SW480 (cell line): ENCODE results near the gene GRIA4.
A peak's percentile ranks its signal among the peaks of the same experiment; 100 is the strongest.

Experiments used
- DNase-seq: peaks from one replicate; pipeline ENCODE4 v3.0.0-alpha.2; 2016; ENCODE audit warnings: low spot score

GRIA4 gene

GRCh38 chr11:105639527-105639926 lies 29.7 kb downstream of the GRIA4 start:
- no peak for DNase-seq

- no peak for DNase-seq
Observed at GRCh38 chr11:105641433-105641832, 31.6 kb downstream of the GRIA4 start.

- DNase-seq, result no peak
Observed at GRCh38 chr11:105642870-105643269, 33.0 kb downstream of the GRIA4 start.

GRCh38 chr11:105644839-105645573 lies 35.1 kb downstream of the GRIA4 start:
- no peak for DNase-seq

- no peak for DNase-seq
Observed at GRCh38 chr11:105647780-105648179, 37.9 kb downstream of the GRIA4 start.

- DNase-seq, result no peak
Observed at GRCh38 chr11:105648762-105649161, 38.9 kb downstream of the GRIA4 start.

DNA sequence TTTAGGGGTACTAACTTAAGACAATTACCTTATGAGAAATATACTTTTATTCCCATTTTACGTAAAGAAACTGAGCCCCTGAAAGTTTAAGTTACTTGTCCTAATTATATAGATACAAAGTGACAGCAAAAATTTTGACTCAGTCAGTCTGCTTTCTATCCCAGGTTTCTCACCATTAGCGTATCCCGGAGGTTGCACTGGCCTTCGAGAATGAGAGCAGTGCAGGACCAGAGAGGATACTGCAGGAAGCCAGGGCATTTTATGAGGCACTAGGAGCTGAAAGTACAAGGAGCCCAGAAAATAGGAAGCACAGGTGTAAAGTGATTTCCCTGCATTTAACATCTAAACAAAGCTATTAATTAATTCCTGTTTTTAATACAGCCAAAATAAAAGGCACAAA lies 55.4 kb downstream of the GRIA4 start:
- DNase-seq, result no peak

DNA sequence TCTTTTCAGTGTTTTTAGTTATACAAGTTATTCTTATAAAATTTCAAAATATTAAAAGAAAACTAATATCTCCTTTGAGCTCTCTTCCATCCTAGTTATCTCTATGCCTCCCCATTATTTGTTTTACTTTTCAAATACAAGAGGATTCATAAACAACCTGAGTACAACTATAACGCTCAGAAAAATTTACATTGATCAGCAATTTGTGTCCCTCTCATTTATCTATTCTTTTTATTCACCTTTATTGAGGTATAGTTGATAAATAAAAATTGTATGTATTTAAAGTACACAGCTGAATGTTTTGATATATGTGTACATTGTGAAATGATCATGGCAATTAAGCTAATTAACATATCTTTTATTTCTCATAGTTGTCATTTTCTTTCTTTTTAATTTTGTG lies 57.6 kb downstream of the GRIA4 start:
- DNase-seq, result no peak

DNA sequence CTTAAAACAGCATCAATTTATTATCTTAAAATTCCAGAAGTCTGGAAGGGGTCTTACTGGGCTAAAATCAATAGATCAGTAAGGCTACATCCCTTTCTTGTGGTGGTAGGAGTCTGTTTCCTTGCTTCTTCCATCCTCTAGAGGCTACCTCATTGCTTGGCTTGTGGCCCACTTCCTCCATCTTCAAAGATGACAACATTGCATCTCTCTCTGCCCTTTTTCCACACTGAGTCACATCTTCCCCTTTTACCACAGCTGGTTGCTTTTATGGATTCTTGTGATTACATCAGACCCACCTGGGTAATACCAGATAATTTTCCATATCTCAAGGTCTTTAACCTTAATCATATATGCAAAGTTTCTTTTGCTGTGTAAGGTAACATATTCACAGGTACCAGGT lies 60.9 kb downstream of the GRIA4 start:
- no peak for DNase-seq

GRCh38 chr11:105673089-105673488 lies 63.2 kb downstream of the GRIA4 start:
- peak; percentile 29 for DNase-seq

- no peak for DNase-seq
Observed at GRCh38 chr11:105689631-105690030, 79.8 kb downstream of the GRIA4 start.

DNA sequence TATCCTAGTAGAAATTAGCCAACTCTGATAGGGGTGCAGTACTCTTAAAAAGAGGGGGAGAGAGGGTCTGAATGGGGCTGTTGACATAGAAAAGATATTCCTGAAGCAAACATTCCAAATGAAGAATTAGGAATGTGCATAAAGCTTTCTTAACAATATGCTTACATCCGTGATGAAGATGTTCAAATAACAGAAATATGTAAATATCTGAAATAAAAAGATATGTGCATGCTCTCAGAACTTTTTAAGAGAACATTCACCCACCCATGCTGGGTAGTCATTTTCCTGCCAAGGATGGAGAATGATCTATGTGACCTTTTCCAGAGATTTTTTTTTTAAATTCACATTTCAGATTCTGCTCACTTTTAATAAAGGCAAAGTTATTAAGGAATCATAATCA lies 80.6 kb downstream of the GRIA4 start:
- DNase-seq, result no peak

- no peak for DNase-seq
Observed at GRCh38 chr11:105693075-105693759, 83.3 kb downstream of the GRIA4 start.

- no peak for DNase-seq
Observed at GRCh38 chr11:105696000-105696399, 86.1 kb downstream of the GRIA4 start.

DNA sequence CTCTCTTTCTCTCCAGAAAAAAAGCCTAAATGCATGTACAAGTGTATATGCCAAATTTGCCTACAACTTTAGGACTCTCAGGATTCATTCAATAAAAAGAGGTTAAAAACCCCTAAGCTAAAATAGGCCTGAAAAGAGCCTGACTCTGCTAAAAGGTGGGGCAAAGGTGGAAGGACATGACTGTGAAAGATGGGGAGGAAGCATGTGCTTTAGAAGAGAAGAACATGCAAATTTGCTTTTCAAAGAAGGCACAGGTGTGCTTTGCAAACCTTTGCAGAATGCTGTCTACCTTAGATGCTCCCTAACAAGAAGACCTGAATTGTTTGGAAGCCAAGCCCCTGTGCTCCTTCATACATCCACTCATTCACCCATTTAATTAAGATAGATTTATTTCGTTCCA lies 87.4 kb downstream of the GRIA4 start:
- DNase-seq, result no peak

- no peak for DNase-seq
Observed at GRCh38 chr11:105699203-105699602, 89.3 kb downstream of the GRIA4 start.

GRCh38 chr11:105700271-105700670 lies 90.4 kb downstream of the GRIA4 start:
- no peak for DNase-seq

GRCh38 chr11:105701098-105701497 lies 91.2 kb downstream of the GRIA4 start:
- DNase-seq, result no peak

GRCh38 chr11:105705786-105706530 lies 96.1 kb downstream of the GRIA4 start:
- DNase-seq, result no peak

DNA sequence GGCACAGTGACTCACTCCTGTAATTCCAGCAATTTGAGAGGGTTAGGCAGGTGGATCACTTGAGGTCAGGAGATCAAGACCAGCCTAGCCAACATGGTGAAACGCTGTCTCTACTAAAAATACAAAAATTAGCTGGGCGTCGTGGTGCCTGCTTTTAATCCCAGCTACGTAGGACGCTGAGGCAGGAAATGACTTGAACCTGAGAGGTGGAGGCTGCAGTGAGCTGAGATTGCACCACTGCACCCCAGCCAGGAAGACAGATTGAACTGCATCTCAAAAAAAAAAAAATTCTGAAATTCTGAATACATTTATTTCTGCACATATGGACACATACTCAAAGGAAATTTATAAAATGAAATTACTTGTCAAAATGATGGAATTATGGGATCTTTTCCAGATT lies 103.2 kb downstream of the GRIA4 start:
- DNase-seq, result no peak

- DNase-seq, result no peak
Observed at GRCh38 chr11:105713696-105714095, 103.8 kb downstream of the GRIA4 start.

DNA sequence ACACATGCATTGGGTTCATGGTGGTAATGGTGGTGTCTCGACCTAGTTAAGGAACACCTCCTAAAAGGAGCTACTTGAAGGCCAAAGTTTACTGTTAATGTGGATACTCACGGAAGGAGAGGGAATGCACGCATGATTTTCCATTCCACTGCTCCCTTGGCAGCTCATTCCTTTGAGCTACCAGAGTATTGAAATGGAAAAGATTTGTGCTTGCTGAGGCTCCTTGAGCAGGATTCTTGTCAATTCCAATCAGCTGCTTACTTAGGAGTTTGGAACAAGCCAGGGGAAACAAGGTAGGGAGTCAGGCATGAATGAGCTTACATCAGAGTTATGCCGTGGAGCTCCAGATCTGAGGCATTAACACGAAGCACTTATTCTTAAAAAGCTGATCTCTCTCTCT lies 108.8 kb downstream of the GRIA4 start:
- DNase-seq, result no peak
